ENCODE results near the gene GGCX.
A peak's percentile ranks its signal among the peaks of the same experiment; 100 is the strongest.

DNA sequence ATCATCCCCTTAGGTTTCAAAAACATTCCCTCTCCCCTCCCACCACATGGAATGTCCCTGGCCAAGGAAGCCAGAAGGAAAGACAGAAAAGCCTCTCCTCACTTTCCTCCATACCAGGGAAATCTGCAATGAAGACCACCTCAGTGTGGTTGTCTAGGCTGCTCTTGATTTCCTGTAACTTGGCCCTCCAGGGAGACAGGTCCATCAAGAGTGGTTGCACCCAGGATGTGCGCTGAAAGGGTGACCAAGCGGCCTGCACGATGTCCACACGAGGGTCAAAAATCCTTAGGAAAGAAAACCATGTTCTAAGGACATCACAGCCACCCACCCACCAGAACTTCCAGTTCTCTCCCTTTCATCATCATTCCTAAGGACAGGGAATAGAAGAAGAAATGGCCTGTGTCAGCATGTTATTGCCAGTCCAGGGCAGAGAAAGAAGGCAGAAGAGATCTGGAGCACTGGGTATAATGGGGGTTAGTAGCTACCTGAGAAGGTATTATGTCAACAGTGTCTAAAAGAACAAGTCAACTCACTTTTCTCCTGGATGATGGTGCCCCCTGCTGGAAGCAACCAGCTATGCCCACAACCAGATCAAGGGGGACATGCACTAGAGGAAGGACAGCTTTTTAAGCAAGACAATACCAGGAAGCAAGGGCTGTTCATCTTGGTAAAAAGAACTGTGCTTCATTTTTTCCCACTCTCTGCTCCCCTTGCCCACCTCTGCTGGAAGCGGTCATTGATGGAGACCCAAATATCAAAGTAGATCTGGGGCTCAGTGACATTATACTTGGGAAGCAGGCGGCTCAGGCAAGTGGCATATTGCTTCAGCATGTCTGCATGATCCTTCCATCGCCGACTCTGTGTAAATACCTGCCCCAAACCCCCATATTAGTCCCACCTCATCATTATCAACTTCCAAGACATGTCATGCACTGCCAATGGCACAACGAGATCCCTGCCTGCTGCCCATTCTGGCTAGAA lies 9.3 kb downstream of the GGCX start:
- TF ChIP-seq CTCF (conservative IDR thresholded peaks at IDR 0.05; ENCODE audit: low read depth, low read length) (peak; percentile 89), POLR2A (IDR thresholded peaks at IDR 0.05; ENCODE audit: low read depth, low read length) (0 out of 2 replicates have a peak, but pooled peaks have one; percentile 23), MAZ (IDR thresholded peaks at IDR 0.05; ENCODE audit: borderline replicate concordance, low read depth, low read length) (no peak), RAD21 (IDR thresholded peaks at IDR 0.05; ENCODE audit: low read length) (peak; percentile 95), CEBPB (IDR thresholded peaks at IDR 0.05; ENCODE audit: low read depth, low read length) (no peak), CHD1 (IDR thresholded peaks at IDR 0.05; ENCODE audit: low read depth, low read length) (no peak), MAFK (IDR thresholded peaks at IDR 0.05; ENCODE audit: low read depth, low read length) (peak; percentile 29; the same call in 1 of the 2 replicates), MXI1 (IDR thresholded peaks at IDR 0.05; ENCODE audit: borderline replicate concordance, low read depth, low read length) (no peak), RCOR1 (IDR thresholded peaks at IDR 0.05; ENCODE audit: insufficient replicate concordance, low read length) (no peak), RFX5 (IDR thresholded peaks at IDR 0.05; ENCODE audit: low read depth, low read length) (no peak), SMC3 (IDR thresholded peaks at IDR 0.05; ENCODE audit: low read depth, low read length) (peak; percentile 95), BHLHE40 (IDR thresholded peaks at IDR 0.05; ENCODE audit: low read depth, low read length) (no peak)
- TF ChIP-seq, protein P1, sequence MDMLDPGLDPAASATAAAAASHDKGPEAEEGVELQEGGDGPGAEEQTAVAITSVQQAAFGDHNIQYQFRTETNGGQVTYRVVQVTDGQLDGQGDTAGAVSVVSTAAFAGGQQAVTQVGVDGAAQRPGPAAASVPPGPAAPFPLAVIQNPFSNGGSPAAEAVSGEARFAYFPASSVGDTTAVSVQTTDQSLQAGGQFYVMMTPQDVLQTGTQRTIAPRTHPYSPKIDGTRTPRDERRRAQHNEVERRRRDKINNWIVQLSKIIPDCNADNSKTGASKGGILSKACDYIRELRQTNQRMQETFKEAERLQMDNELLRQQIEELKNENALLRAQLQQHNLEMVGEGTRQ (IDR thresholded peaks at IDR 0.05; ENCODE audit: low read depth, low read length): no peak

All from IMR-90 (cell line).